Measurements from ENCODE around the gene DNTT. TPM values are rescaled to one million over a fixed set of nuclear protein-coding genes. Genes with fewer than 3 reads are reported as not detected.
"Not testable (repeated sequence)": the region's sequence is repeated elsewhere in the genome, so short reads cannot be mapped to it uniquely, and the experiment has no call there.

DNTT gene
- polyA plus RNA-seq, 1 donor from 2014 or later = not detected

DNA sequence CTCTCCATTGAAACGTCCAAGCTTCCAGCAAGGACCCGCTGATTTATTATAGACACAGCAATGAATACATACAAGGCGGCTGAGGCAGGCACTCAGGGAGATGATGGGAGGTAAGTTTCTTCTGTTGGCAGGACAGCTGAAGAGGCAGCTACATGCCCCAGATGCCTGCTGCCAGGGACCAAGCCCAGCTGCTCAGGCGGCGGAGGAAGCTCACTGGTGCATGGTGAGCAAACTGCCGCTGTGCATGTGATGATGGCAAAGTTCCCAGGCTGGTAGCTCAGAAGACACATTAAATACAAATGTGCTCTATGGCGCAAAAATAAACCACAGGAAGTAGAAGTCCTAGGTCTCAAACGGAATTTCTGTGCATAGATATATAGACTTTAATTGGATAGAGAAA lies 2.3 kb downstream of the DNTT start:
- Histone ChIP-seq H4K20me1 (ENCODE audit: insufficient read depth) (no peaks in the 10 kb centered on the region), H3K4me3 (ENCODE audit: low read length) (no peak overlapping the region), H3K27me3 (ENCODE audit: insufficient read depth, low read depth, low read length) (no peaks in the 10 kb centered on the region), H3K9ac (ENCODE audit: low read length) (no peak overlapping the region), H2AFZ (ENCODE audit: low read depth, low read length) (no peak overlapping the region), H3K36me3 (ENCODE audit: insufficient read depth, low read length) (no peaks in the 10 kb centered on the region), H3K4me2 (ENCODE audit: low read length) (no peak overlapping the region), H3K9me3 (ENCODE audit: low read length) (no peaks in the 10 kb centered on the region), H3K79me2 (replicated peaks; ENCODE audit: insufficient read depth, low read length) (no peaks in the 10 kb centered on the region), H3K27ac (ENCODE audit: low read length) (no peak overlapping the region), H3F3A (ENCODE audit: insufficient read depth, low read length, poor library complexity, severe bottlenecking) (no peaks in the 10 kb centered on the region), H3K9me2 (ENCODE audit: insufficient read depth, low read length) (no peaks in the 10 kb centered on the region)
- TF ChIP-seq RAD21 (conservative IDR thresholded peaks at IDR 0.05) (no peak), SMC3 (conservative IDR thresholded peaks at IDR 0.05; ENCODE audit: poor library complexity) (no peak), MXI1 (conservative IDR thresholded peaks at IDR 0.05; ENCODE audit: poor library complexity, severe bottlenecking) (no peak), EP300 (conservative IDR thresholded peaks at IDR 0.05; ENCODE audit: poor library complexity, severe bottlenecking) (no peak), TAF1 (IDR thresholded peaks at IDR 0.05; ENCODE audit: low read depth) (no peak), POLR2AphosphoS5 (IDR thresholded peaks at IDR 0.05) (no peak), EZH2 (IDR thresholded peaks at IDR 0.05; ENCODE audit: borderline replicate concordance, insufficient read depth, low read length, poor library complexity, severe bottlenecking) (no peak)
- TF ChIP-seq, protein P1, sequence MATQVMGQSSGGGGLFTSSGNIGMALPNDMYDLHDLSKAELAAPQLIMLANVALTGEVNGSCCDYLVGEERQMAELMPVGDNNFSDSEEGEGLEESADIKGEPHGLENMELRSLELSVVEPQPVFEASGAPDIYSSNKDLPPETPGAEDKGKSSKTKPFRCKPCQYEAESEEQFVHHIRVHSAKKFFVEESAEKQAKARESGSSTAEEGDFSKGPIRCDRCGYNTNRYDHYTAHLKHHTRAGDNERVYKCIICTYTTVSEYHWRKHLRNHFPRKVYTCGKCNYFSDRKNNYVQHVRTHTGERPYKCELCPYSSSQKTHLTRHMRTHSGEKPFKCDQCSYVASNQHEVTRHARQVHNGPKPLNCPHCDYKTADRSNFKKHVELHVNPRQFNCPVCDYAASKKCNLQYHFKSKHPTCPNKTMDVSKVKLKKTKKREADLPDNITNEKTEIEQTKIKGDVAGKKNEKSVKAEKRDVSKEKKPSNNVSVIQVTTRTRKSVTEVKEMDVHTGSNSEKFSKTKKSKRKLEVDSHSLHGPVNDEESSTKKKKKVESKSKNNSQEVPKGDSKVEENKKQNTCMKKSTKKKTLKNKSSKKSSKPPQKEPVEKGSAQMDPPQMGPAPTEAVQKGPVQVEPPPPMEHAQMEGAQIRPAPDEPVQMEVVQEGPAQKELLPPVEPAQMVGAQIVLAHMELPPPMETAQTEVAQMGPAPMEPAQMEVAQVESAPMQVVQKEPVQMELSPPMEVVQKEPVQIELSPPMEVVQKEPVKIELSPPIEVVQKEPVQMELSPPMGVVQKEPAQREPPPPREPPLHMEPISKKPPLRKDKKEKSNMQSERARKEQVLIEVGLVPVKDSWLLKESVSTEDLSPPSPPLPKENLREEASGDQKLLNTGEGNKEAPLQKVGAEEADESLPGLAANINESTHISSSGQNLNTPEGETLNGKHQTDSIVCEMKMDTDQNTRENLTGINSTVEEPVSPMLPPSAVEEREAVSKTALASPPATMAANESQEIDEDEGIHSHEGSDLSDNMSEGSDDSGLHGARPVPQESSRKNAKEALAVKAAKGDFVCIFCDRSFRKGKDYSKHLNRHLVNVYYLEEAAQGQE (IDR thresholded peaks at IDR 0.05; ENCODE audit: borderline replicate concordance) = no peak
- TF ChIP-seq, protein P2, sequence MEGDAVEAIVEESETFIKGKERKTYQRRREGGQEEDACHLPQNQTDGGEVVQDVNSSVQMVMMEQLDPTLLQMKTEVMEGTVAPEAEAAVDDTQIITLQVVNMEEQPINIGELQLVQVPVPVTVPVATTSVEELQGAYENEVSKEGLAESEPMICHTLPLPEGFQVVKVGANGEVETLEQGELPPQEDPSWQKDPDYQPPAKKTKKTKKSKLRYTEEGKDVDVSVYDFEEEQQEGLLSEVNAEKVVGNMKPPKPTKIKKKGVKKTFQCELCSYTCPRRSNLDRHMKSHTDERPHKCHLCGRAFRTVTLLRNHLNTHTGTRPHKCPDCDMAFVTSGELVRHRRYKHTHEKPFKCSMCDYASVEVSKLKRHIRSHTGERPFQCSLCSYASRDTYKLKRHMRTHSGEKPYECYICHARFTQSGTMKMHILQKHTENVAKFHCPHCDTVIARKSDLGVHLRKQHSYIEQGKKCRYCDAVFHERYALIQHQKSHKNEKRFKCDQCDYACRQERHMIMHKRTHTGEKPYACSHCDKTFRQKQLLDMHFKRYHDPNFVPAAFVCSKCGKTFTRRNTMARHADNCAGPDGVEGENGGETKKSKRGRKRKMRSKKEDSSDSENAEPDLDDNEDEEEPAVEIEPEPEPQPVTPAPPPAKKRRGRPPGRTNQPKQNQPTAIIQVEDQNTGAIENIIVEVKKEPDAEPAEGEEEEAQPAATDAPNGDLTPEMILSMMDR (IDR thresholded peaks at IDR 0.05; ENCODE audit: poor library complexity, severe bottlenecking) = no peak

DNA sequence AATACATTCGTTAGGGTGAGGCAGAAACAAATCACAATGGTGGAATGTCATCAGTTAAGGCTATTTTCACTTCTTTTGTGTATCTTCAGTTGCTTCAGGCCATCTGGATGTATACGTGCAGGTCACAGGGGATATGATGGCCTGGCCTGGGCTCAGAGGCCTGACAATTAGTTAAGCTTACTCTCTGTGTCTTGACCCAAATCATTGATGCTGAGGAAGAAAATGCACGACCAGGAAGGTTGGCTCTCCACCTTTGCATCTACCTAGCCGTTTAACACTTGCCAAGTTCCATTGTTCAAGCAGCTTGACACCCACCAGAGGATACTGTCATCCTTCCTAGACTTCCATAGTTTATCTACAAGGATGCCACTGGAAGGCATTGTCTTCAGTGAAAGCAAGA lies 4.6 kb downstream of the DNTT start:
- H3F3A ChIP-seq (ENCODE audit: insufficient read depth, low read length, poor library complexity, severe bottlenecking); H4K20me1 ChIP-seq (ENCODE audit: insufficient read depth); H2AFZ ChIP-seq (ENCODE audit: low read depth, low read length); H3K4me3 ChIP-seq (ENCODE audit: low read length); H3K79me2 ChIP-seq (replicated peaks; ENCODE audit: insufficient read depth, low read length); H3K9me3 ChIP-seq (ENCODE audit: low read length); H3K27me3 ChIP-seq (ENCODE audit: insufficient read depth, low read depth, low read length); H3K27ac ChIP-seq (ENCODE audit: low read length); H3K9ac ChIP-seq (ENCODE audit: low read length); H3K4me2 ChIP-seq (ENCODE audit: low read length); H3K36me3 ChIP-seq (ENCODE audit: insufficient read depth, low read length); H3K9me2 ChIP-seq (ENCODE audit: insufficient read depth, low read length): not testable (repeated sequence)
